HEK293 (cell line): ENCODE results near the gene SCGB1C1.

Experiments
- CTCF ChIA-PET: fragments of 350-600 bp; formaldehyde crosslinking; extraction: SDS; loops from one replicate; lab custom pipeline; 2021; ENCODE audit warnings: antibody characterized with exemption; lab: Yijun Ruan, JAX
- POLR2A ChIA-PET: fragments of 300-600 bp; formaldehyde crosslinking; extraction: SDS; loops from one replicate; lab custom pipeline; 2020; ENCODE audit warnings: antibody characterized with exemption, inconsistent platforms; lab: Yijun Ruan, JAX
- H3K27ac ChIP-seq: fragments of 200-500 bp; sonication (Bioruptor generic); 2 replicates; pipeline ENCODE4 v1.5.1; 2014; ENCODE audit warnings: low read depth, low read length, control low read depth, inconsistent platforms; ENCODE audit errors: extremely low read depth
- H3K36me3 ChIP-seq, 2 experiments: fragments of 200-500 bp in 1 of 2; sonication (Bioruptor generic) in 1 of 2; 1 replicate in 1 of 2; 2 replicates in 1 of 2; pipeline ENCODE4 v1.5.1; 2014 to 2017; ENCODE audit warnings: inconsistent platforms in 2 of 2, low read length in 2 of 2; ENCODE audit not compliant: control insufficient read depth in 2 of 2, insufficient read depth in 1 of 2
- H3K4me1 ChIP-seq: fragments of 200-500 bp; sonication (Bioruptor generic); 2 replicates; pipeline ENCODE4 v1.5.1; 2014; ENCODE audit warnings: mild to moderate bottlenecking, low read length, inconsistent platforms; ENCODE audit not compliant: control insufficient read depth, insufficient read depth
- H3K4me3 ChIP-seq: 2 replicates; pipeline ENCODE4 v1.5.1; 2011; ENCODE audit warnings: low read depth, mild to moderate bottlenecking, control low read depth, low read length, moderate library complexity
- H3K9me3 ChIP-seq: fragments of 200-500 bp; sonication (Bioruptor generic); 2 replicates; pipeline ENCODE4 v1.5.1; 2014; ENCODE audit warnings: low read depth, low read length, inconsistent platforms; ENCODE audit not compliant: control insufficient read depth, insufficient read depth
- BCL11B ChIP-seq: fragments of 450-650 bp; formaldehyde crosslinking; IDR thresholded peaks from 2 replicates; pipeline ENCODE4 v1.5.1; 2016; ENCODE audit warnings: low read depth, missing biosample characterization, missing genetic modification characterization
- CTCF ChIP-seq: fragments of 450-650 bp; formaldehyde crosslinking; IDR thresholded peaks from 2 replicates; pipeline ENCODE4 v1.5.1; 2016; ENCODE audit warnings: missing biosample characterization, missing genetic modification characterization
- HOXA7 ChIP-seq: sonication (generic); formaldehyde crosslinking; IDR thresholded peaks from 2 replicates; pipeline ENCODE4 v1.8.1; 2022; ENCODE audit warnings: missing genetic modification reagents, borderline replicate concordance
- KLF10 ChIP-seq: fragments of 450-650 bp; IDR thresholded peaks from 2 replicates; pipeline ENCODE4 v1.5.1; 2018; ENCODE audit warnings: missing biosample characterization, mild to moderate bottlenecking, missing genetic modification characterization
- KLF9 ChIP-seq: fragments of 450-650 bp; formaldehyde crosslinking; IDR thresholded peaks from 2 replicates; pipeline ENCODE4 v1.5.1; 2016; ENCODE audit warnings: missing biosample characterization, missing genetic modification characterization, low read depth
- MEIS1 ChIP-seq: sonication (generic); formaldehyde crosslinking; IDR thresholded peaks from 2 replicates; pipeline ENCODE4 v1.8.1; 2022; ENCODE audit warnings: missing genetic modification reagents, mild to moderate bottlenecking, borderline replicate concordance
- RBAK ChIP-seq: fragments of 450-650 bp; formaldehyde crosslinking; IDR thresholded peaks from 2 replicates; pipeline ENCODE4 v1.5.1; 2016; ENCODE audit warnings: missing biosample characterization, missing genetic modification characterization
- SALL2 ChIP-seq: fragments of 450-650 bp; formaldehyde crosslinking; IDR thresholded peaks from 2 replicates; pipeline ENCODE4 v1.5.0; 2017; ENCODE audit warnings: missing biosample characterization, mild to moderate bottlenecking, missing genetic modification characterization, borderline replicate concordance
- TSHZ1 ChIP-seq: fragments of 450-650 bp; formaldehyde crosslinking; IDR thresholded peaks from 2 replicates; pipeline ENCODE4 v1.5.1; 2016; ENCODE audit warnings: missing biosample characterization, missing genetic modification characterization, borderline replicate concordance
- YY1 ChIP-seq: fragments of 450-650 bp; formaldehyde crosslinking; IDR thresholded peaks from 2 replicates; pipeline ENCODE4 v1.5.1; 2018; ENCODE audit warnings: missing biosample characterization, missing genetic modification characterization
- ZBTB11 ChIP-seq: fragments of 450-650 bp; formaldehyde crosslinking; conservative IDR thresholded peaks from 2 replicates; pipeline ENCODE4 v1.5.1; 2016; ENCODE audit warnings: low read depth, missing biosample characterization, missing genetic modification characterization
- ZEB2 ChIP-seq: fragments of 450-650 bp; formaldehyde crosslinking; IDR thresholded peaks from 2 replicates; pipeline ENCODE4 v1.5.1; 2016; ENCODE audit warnings: missing biosample characterization, missing genetic modification characterization
- ZNF146 ChIP-seq: fragments of 450-650 bp; formaldehyde crosslinking; IDR thresholded peaks from 2 replicates; pipeline ENCODE4 v1.5.1; 2016; ENCODE audit warnings: missing biosample characterization, missing genetic modification characterization
- ZNF174 ChIP-seq: fragments of 450-650 bp; formaldehyde crosslinking; IDR thresholded peaks from 2 replicates; pipeline ENCODE4 v1.5.0; 2017; ENCODE audit warnings: missing biosample characterization, mild to moderate bottlenecking, missing genetic modification characterization
- ZNF19 ChIP-seq: fragments of 450-650 bp; formaldehyde crosslinking; IDR thresholded peaks from 2 replicates; pipeline ENCODE4; 2016; ENCODE audit warnings: missing biosample characterization, missing genetic modification characterization, low read depth
- ZNF2 ChIP-seq: fragments of 450-650 bp; formaldehyde crosslinking; IDR thresholded peaks from 2 replicates; pipeline ENCODE4 v1.5.1; 2016; ENCODE audit warnings: missing biosample characterization, missing genetic modification characterization
- ZNF24 ChIP-seq: fragments of 450-650 bp; formaldehyde crosslinking; IDR thresholded peaks from 2 replicates; pipeline ENCODE4 v1.5.1; 2016; ENCODE audit warnings: missing biosample characterization, missing genetic modification characterization
- ZNF248 ChIP-seq: fragments of 450-650 bp; formaldehyde crosslinking; IDR thresholded peaks from 2 replicates; pipeline ENCODE4 v1.5.1; 2017; ENCODE audit warnings: missing biosample characterization, missing genetic modification characterization
- ZNF324 ChIP-seq: fragments of 450-650 bp; formaldehyde crosslinking; IDR thresholded peaks from 2 replicates; pipeline ENCODE4 v1.5.1; 2016; ENCODE audit warnings: missing biosample characterization, missing genetic modification characterization
- ZNF366 ChIP-seq: fragments of 450-650 bp; formaldehyde crosslinking; conservative IDR thresholded peaks from 2 replicates; pipeline ENCODE4 v1.5.1; 2016; ENCODE audit warnings: missing biosample characterization, missing genetic modification characterization
- ZNF391 ChIP-seq: fragments of 450-650 bp; formaldehyde crosslinking; IDR thresholded peaks from 2 replicates; pipeline ENCODE4 v1.5.1; 2016; ENCODE audit warnings: low read depth, missing biosample characterization, missing genetic modification characterization, borderline replicate concordance
- ZNF433 ChIP-seq: fragments of 450-650 bp; formaldehyde crosslinking; IDR thresholded peaks from 2 replicates; pipeline ENCODE4 v1.5.1; 2016; ENCODE audit warnings: missing biosample characterization, missing genetic modification characterization, low read depth
- ZNF513 ChIP-seq: fragments of 450-650 bp; IDR thresholded peaks from 2 replicates; pipeline ENCODE4 v1.5.1; 2018; ENCODE audit warnings: missing biosample characterization, missing genetic modification characterization
- ZNF555 ChIP-seq: fragments of 450-650 bp; formaldehyde crosslinking; conservative IDR thresholded peaks from 2 replicates; pipeline ENCODE4 v1.5.1; 2017; ENCODE audit warnings: missing biosample characterization, mild to moderate bottlenecking, missing genetic modification characterization, inconsistent platforms
- ZNF624 ChIP-seq: fragments of 450-650 bp; formaldehyde crosslinking; IDR thresholded peaks from 2 replicates; pipeline ENCODE4 v1.5.1; 2017; ENCODE audit warnings: missing biosample characterization, missing genetic modification characterization
- ZNF768 ChIP-seq: fragments of 450-650 bp; formaldehyde crosslinking; IDR thresholded peaks from 2 replicates; pipeline ENCODE4 v1.5.1; 2018; ENCODE audit warnings: missing biosample characterization, mild to moderate bottlenecking, missing genetic modification characterization
- ZNF777 ChIP-seq: fragments of 450-650 bp; formaldehyde crosslinking; IDR thresholded peaks from 2 replicates; pipeline ENCODE4 v1.5.1; 2017; ENCODE audit warnings: missing biosample characterization, missing genetic modification characterization, borderline replicate concordance

The SCGB1C1 gene

GRCh38 chr11:210803-211180 is 17.9 kb downstream of the SCGB1C1 start:
- no peak overlapping the region for H3K27ac ChIP-seq
- POLR2A ChIA-PET = interaction anchor here (1.0 kb wide), 1 partner anchor 9 kb away, joined by 3 read pairs; no protein-coding TSS in a partner anchor
- CTCF ChIA-PET = no interaction called here
- no peak overlapping the region for H3K4me3 ChIP-seq
- H3K9me3 ChIP-seq = no peaks in the 10 kb centered on the region
- no peaks in the 10 kb centered on the region for H3K4me1 ChIP-seq
- TF ChIP-seq YY1 (tag by site-specific recombination) (no peak), ZEB2 (tag by site-specific recombination) (no peak), ZNF24 (tag by site-specific recombination) (no peak), KLF9 (tag by site-specific recombination) (no peak), ZNF555 (tag by site-specific recombination) (no peak), ZNF2 (tag by site-specific recombination) (no peak), RBAK (tag by site-specific recombination) (no peak), ZNF324 (tag by site-specific recombination) (no peak), ZNF513 (tag by site-specific recombination) (no peak), ZNF146 (tag by site-specific recombination) (no peak), ZNF433 (tag by site-specific recombination) (no peak), ZNF248 (tag by site-specific recombination) (no peak), TSHZ1 (no peak), ZNF19 (no peak)
- peaks cover 0 to 70% of the 10 kb centered on the region in 2 experiments; a peak in 1 of 3 replicates for H3K36me3 ChIP-seq

GRCh38 chr11:211295-211694 is 18.4 kb downstream of the SCGB1C1 start:
- POLR2A ChIA-PET = interaction anchor here (1.0 kb wide), 1 partner anchor 8 kb away, joined by 3 read pairs; no protein-coding TSS in a partner anchor
- peaks cover 0 to 72% of the 10 kb centered on the region in 2 experiments; a peak in 1 of 3 replicates for H3K36me3 ChIP-seq
- CTCF ChIA-PET = interaction anchor here (0.5 to 0.8 kb wide), 2 partner anchors 11 to 308 kb away, joined by 3 to 4 read pairs; no protein-coding TSS in a partner anchor

More at GRCh38 chr11:211295-211694, 18.4 kb downstream of the SCGB1C1 start:
- TF ChIP-seq MEIS1 (CRISPR knock-in tag) (no peak), ZNF174 (no peak), BCL11B (tag by site-specific recombination) (no peak), CTCF (no peak), ZNF391 (tag by site-specific recombination) (no peak), ZNF768 (tag by site-specific recombination) (no peak), KLF10 (tag by site-specific recombination) (no peak), ZNF624 (tag by site-specific recombination) (no peak), ZNF366 (tag by site-specific recombination) (no peak), HOXA7 (CRISPR knock-in tag) (no peak), ZNF777 (no peak), SALL2 (tag by site-specific recombination) (no peak), ZBTB11 (no peak)
- Histone ChIP-seq H3K4me1 (no peaks in the 10 kb centered on the region), H3K9me3 (no peaks in the 10 kb centered on the region), H3K27ac (no peak overlapping the region), H3K4me3 (no peak overlapping the region)
